Astrocyte (in vitro differentiated cells and primary cell): ENCODE data around the gene ERBB2. TPM values are rescaled to one million over a fixed set of nuclear protein-coding genes. Genes with fewer than 3 reads are reported as not detected.
A peak's percentile ranks its signal among the peaks of the same experiment; 100 is the strongest.

Source experiments
- DNase-seq: peaks from one replicate; pipeline ENCODE4 v3.0.0-alpha.2; 2010; ENCODE audit warnings: low read depth
- FAIRE-seq: peaks from 2 replicates; lab custom pipeline; 2011; peaks lifted over from hg19 to GRCh38; lab: Jason Lieb, UNC
- H2AFZ ChIP-seq: 2 replicates; pipeline ENCODE4 v1.6.0; 2012; ENCODE audit warnings: low read depth, low read length, inconsistent platforms
- H3K27ac ChIP-seq: 2 replicates; pipeline ENCODE4 v1.5.1; 2011; ENCODE audit warnings: low read depth, low read length, inconsistent platforms
- H3K27me3 ChIP-seq: 2 replicates; pipeline ENCODE4 v1.6.0; 2011; ENCODE audit warnings: low read length, inconsistent platforms; ENCODE audit not compliant: insufficient read depth
- H3K36me3 ChIP-seq: 2 replicates; pipeline ENCODE4 v1.5.1; 2011; ENCODE audit warnings: low read length, inconsistent platforms; ENCODE audit not compliant: insufficient read depth
- H3K4me1 ChIP-seq: 2 replicates; pipeline ENCODE4 v1.5.1; 2011; ENCODE audit warnings: low read length, inconsistent platforms; ENCODE audit not compliant: insufficient read depth
- H3K4me2 ChIP-seq: 2 replicates; pipeline ENCODE4 v1.6.0; 2012; ENCODE audit warnings: low read length, inconsistent platforms
- H3K4me3 ChIP-seq: 2 replicates; pipeline ENCODE4 v1.5.1; 2011; ENCODE audit warnings: low read depth, mild to moderate bottlenecking, low read length, inconsistent platforms; ENCODE audit not compliant: insufficient read depth
- H3K79me2 ChIP-seq: 2 replicates; pipeline ENCODE4 v1.6.0; 2012; ENCODE audit warnings: mild to moderate bottlenecking, low read length, inconsistent platforms; ENCODE audit not compliant: insufficient read depth
- H3K9ac ChIP-seq: 2 replicates; pipeline ENCODE4 v1.6.0; 2012; ENCODE audit warnings: mild to moderate bottlenecking, low read length, inconsistent platforms
- H3K9me3 ChIP-seq: 2 replicates; pipeline ENCODE4 v1.5.1; 2012; ENCODE audit warnings: low read depth, mild to moderate bottlenecking, low read length, inconsistent platforms; ENCODE audit not compliant: insufficient read depth
- H4K20me1 ChIP-seq: 2 replicates; pipeline ENCODE4 v1.6.0; 2012; ENCODE audit warnings: low read length, inconsistent platforms; ENCODE audit not compliant: insufficient read depth
- H3K27ac Mint-ChIP-seq: one replicate; pipeline ENCODE4 v1.8.0; 2021; ENCODE audit warnings: mild to moderate bottlenecking, mixed read lengths; ENCODE audit not compliant: unreplicated experiment
- H3K27me3 Mint-ChIP-seq: one replicate; pipeline ENCODE4 v1.8.0; 2021; ENCODE audit warnings: low read depth, mixed read lengths; ENCODE audit not compliant: unreplicated experiment
- H3K36me3 Mint-ChIP-seq: one replicate; pipeline ENCODE4 v1.8.0; 2021; ENCODE audit warnings: low read depth, mixed read lengths; ENCODE audit not compliant: unreplicated experiment
- H3K4me1 Mint-ChIP-seq: one replicate; pipeline ENCODE4 v1.8.0; 2021; ENCODE audit warnings: low read depth, mixed read lengths; ENCODE audit not compliant: unreplicated experiment
- H3K4me3 Mint-ChIP-seq: one replicate; pipeline ENCODE4 v1.8.0; 2021; ENCODE audit warnings: mild to moderate bottlenecking, moderate library complexity, mixed read lengths; ENCODE audit not compliant: unreplicated experiment
- H3K9me3 Mint-ChIP-seq: one replicate; pipeline ENCODE4 v1.8.0; 2021; ENCODE audit warnings: mild to moderate bottlenecking, mixed read lengths; ENCODE audit not compliant: unreplicated experiment
- CTCF ChIP-seq: IDR thresholded peaks from 2 replicates; pipeline ENCODE4 v1.5.1; 2011; ENCODE audit warnings: low read depth, mild to moderate bottlenecking, inconsistent platforms, low read length, moderate library complexity; ENCODE audit not compliant: insufficient read depth
- EZH2 ChIP-seq: IDR thresholded peaks from 2 replicates; pipeline ENCODE4 v1.6.1; 2012; ENCODE audit warnings: mild to moderate bottlenecking, low read length, inconsistent platforms; ENCODE audit not compliant: insufficient read depth
- total RNA-seq: library from RNA; stranded (reverse); gene quantifications from 2 replicates; pipeline ENCODE4 v1.2.1, GENCODE V29; 2021

Gene ERBB2
- total RNA-seq, 1 donor from 2014 or later, result 64.0 TPM

GRCh38 chr17:39673335-39674081 is 26.4 kb upstream of the ERBB2 start:
- H3K36me3 ChIP-seq, result no peaks in the 10 kb centered on the region
- no peak overlapping the region for H2AFZ ChIP-seq
- Mint-ChIP-seq H3K27me3 (peaks cover 51% of the 10 kb centered on the region), H3K36me3 (peaks cover 3% of the 10 kb centered on the region), H3K4me3 (no peak overlapping the region), H3K9me3 (no peaks in the 10 kb centered on the region), H3K4me1 (peaks cover 5% of the 10 kb centered on the region), H3K27ac (peak overlapping the region; percentile 58)
- FAIRE-seq (no peak), DNase-seq (no peak)
- no peaks in the 10 kb centered on the region for H3K79me2 ChIP-seq
- H3K9me3 ChIP-seq, result no peaks in the 10 kb centered on the region
- no peak overlapping the region for H3K4me3 ChIP-seq
- peaks cover 18% of the 10 kb centered on the region for H3K27me3 ChIP-seq
- no peaks in the 10 kb centered on the region for H4K20me1 ChIP-seq
- TF ChIP-seq EZH2, result no peak
- no peak overlapping the region for H3K9ac ChIP-seq
- no peaks in the 10 kb centered on the region for H3K4me1 ChIP-seq
- no peak overlapping the region for H3K4me2 ChIP-seq
- no peak overlapping the region for H3K27ac ChIP-seq

GRCh38 chr17:39674179-39674578 is 25.7 kb upstream of the ERBB2 start:
- Mint-ChIP-seq H3K4me3 (no peak overlapping the region), H3K4me1 (peaks cover 3% of the 10 kb centered on the region), H3K27me3 (peaks cover 47% of the 10 kb centered on the region), H3K36me3 (peaks cover 3% of the 10 kb centered on the region), H3K9me3 (no peaks in the 10 kb centered on the region), H3K27ac (no peak overlapping the region)
- H3K79me2 ChIP-seq, result no peaks in the 10 kb centered on the region
- H3K9me3 ChIP-seq, result no peaks in the 10 kb centered on the region
- no peaks in the 10 kb centered on the region for H3K36me3 ChIP-seq
- H2AFZ ChIP-seq, result no peak overlapping the region
- no peaks in the 10 kb centered on the region for H3K4me1 ChIP-seq
- DNase-seq (no peak), FAIRE-seq (no peak)
- no peak overlapping the region for H3K27ac ChIP-seq
- no peak for TF ChIP-seq EZH2
- no peak for TF ChIP-seq CTCF
- no peak overlapping the region for H3K4me2 ChIP-seq
- no peak overlapping the region for H3K9ac ChIP-seq
- H4K20me1 ChIP-seq, result no peaks in the 10 kb centered on the region
- H3K27me3 ChIP-seq, result peaks cover 15% of the 10 kb centered on the region
- H3K4me3 ChIP-seq, result no peak overlapping the region

- no peaks in the 10 kb centered on the region for H3K79me2 ChIP-seq
- TF ChIP-seq EZH2, result no peak
- FAIRE-seq (no peak), DNase-seq (no peak)
- H3K4me2 ChIP-seq, result no peak overlapping the region
- H3K36me3 ChIP-seq, result no peaks in the 10 kb centered on the region
- no peak overlapping the region for H3K9ac ChIP-seq
- H3K9me3 Mint-ChIP-seq, result no peaks in the 10 kb centered on the region
- no peak overlapping the region for H3K27ac Mint-ChIP-seq
- no peak overlapping the region for H2AFZ ChIP-seq
- no peaks in the 10 kb centered on the region for H3K4me1 ChIP-seq
- peaks cover 3% of the 10 kb centered on the region for H3K4me1 Mint-ChIP-seq
- H3K36me3 Mint-ChIP-seq, result peaks cover 6% of the 10 kb centered on the region
- H3K4me3 ChIP-seq, result no peak overlapping the region
- H3K27ac ChIP-seq, result no peak overlapping the region
- peaks cover 15% of the 10 kb centered on the region for H3K27me3 ChIP-seq
- no peaks in the 10 kb centered on the region for H3K9me3 ChIP-seq
- H3K4me3 Mint-ChIP-seq, result no peak overlapping the region
- peaks cover 43% of the 10 kb centered on the region for H3K27me3 Mint-ChIP-seq
- H4K20me1 ChIP-seq, result no peaks in the 10 kb centered on the region
Measured at GRCh38 chr17:39674702-39675389, 25.0 kb upstream of the ERBB2 start.
